NCI-H146 (cell line): ENCODE data around the gene TSSK6.

ENCODE experiments used
- DNase-seq: peaks from one replicate; lab custom pipeline; 2025; lab: John Stamatoyannopoulos, UW

Gene TSSK6

DNA sequence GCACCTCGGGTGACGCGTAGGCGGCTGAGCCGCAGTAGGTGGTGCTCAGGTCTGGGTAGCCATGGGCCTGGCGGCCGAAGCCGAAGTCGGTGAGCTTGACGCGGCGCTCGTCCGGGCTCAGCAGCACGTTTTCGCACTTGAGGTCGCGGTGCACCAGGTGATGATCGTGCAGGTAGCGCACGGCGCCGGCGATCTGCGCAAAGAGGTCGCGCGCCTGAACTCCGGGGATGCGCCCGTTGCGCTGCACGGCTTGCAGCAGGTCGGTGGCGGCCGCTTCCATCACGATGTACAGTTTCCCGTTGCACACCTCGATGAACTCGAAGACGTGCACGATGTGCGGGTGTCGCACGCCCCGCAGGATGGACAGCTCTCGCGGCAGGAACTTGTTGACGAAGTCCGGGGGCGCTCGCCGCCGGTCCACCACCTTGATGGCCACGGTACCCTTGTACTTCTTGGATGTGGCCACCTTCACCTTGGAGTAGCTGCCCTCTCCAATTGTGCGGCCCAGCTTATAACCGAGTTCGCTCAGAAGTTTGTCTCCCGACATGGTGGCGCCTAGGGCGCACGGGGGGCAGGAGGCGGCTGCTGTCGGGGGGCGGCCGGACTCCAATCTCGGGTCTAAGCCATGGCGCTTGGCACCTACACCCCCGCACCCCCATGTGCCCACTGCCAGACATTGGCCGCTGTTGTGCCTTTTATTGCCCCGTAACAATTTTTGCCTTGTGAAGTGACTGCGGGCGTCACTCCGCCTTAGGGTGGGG is at the start of gene TSSK6:
Gene TSSK6, minus strand, starts transcription at position 668 of the 761 bp plus-strand sequence. Its CDS starts 121 bp downstream, at position 547.
- DNase-seq, result no peak

DNA sequence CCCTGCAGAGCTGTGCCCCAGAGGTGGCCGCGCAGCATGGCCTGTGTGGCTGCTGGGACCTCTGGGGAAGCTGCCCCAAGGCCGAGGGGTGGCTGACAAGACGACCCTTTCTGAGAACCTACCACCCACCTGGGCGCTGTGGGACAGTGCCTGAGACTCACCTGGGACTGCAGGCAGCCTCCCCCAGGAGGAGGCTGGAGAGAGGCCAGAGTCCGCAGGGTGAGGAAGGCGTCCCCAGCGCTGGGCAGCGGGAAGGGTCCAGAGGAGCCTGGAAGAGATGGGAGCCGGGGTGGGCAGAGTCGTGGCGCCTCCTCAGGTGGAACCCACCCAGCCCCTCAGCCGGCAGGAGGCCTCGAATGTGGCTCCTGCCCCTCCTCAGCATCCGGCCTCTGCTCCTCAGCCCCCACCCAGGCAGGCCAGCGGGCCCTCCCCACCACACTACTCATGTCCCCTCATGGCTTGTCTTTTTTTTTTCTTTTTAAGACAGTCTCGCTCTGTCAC is 48.0 kb upstream of the TSSK6 start:
- DNase-seq, result no peak

DNA sequence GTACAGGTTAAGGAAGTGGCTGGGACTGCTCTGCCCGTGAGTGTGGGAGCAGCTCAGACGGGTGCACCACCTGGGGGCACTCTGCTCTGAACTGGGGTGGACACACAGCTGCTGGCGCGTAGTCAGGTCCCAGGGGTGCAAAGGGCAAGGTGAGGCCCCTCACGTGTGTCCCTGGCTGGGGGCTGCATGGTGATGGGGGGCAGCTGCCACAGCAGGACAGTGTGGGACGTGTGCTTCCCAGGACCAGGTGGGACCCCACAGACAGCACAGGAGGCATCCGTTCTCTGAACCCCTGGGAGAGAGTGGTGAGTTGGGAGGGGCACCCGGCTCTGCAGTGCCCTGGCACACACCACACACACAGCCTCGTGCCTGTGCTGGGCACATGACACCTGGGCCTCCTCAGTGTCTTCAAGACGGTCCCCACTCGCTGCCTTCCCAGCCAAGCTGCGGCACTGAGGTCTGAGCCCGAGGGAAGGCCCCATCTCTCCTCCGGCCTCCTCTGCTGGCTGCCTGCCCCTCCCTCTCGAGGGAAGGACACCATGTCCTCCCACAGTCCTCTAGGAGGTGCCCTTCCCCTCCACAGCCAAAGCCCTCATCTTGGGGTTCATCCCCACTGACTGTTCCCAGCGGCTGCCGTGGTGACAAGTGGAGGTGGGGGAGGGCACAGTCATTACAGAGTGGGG is 47.5 kb upstream of the TSSK6 start:
- DNase-seq, result no peak

DNA sequence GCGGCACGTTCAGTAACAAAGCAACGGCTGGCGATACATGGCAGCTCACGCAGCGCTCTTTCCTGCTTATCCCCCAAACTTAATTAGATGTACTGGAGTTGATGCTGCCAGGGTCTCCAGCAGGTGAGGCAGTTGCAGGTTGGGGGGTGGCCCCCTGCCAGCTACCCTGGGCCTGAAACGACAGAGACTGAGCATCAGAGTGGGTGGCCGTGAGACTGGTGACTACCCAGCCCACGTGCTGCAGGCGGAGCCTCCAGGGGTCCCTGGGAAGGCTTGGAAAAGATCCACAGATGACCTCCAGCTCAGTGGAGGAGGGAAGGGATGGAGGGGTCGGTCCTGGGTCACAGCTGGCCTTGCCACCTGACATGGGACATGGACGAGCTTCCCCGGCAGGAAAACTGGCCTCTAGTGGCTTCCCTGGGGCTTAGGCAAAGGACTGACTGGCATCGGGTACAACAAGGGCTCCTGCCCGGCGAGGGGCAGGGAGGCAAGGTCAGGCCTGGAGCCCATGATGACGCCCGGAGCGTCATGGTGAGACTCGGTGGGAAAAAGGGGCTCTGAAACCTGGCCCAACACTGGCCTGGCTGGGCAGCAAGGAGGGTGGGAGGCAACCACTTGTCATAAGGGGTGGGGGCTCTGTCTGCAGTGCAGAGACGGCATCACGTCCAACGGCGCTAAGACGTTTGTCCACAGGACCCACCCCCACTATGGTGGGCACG is 46.8 kb upstream of the TSSK6 start:
- no peak for DNase-seq

DNA sequence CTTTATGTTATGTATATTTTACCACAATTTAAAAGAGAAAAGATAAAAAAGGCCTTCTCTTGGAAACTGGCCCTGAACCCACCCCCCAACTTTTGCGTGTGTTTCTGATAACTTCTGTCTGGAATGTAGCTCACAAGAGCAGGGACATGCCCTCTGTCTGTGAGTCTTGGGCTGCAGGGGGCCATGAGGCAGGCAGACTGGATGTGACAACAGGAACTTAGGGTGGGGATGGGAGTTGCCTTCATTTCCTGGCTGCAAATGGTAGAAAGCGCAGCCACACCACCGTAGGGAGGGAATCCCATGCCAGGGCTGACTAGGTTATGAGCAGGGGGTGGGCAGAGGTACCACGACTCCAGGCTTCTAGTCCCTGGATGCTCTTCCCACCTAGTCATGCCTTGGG is 44.6 kb upstream of the TSSK6 start:
- DNase-seq, result no peak

DNA sequence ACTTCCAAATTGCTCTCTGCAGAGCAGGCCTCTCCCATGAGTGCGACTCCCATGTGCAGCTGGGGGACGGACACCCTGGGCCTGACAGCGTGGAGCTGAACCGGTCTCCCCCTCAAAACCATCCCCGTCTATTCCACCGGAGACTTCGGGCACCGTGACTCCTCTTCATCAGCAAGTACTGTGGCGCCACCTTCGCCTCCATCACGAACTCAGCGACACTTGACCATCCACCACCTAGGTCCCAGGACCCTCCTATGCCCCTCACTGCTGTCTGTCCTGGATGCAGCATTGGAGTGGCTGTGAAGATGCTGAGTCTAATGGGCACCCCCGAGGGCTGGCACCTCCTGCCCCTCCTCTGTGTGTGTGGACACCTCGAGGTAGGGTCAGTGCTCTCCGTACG is 43.3 kb upstream of the TSSK6 start:
- DNase-seq, result no peak

DNA sequence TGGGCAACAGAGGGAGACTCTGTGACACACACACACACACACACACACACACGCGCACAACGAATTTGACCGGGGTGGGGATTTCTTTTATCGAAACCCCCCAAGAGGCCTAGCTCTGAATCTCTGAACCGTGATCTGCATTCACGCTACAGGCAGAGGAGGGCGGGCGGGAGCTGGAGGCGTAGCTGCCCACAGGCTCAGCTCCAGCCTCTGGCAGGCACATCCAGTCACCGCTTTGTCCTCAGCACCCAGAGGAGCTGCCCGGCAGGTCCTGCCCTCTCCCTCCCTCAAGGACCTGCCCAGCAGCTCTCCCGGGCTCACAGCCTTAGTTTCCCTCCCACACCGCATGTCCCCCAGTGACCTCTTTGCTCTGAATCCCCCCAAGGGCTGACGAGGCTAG is 42.7 kb upstream of the TSSK6 start:
- DNase-seq, result no peak

DNA sequence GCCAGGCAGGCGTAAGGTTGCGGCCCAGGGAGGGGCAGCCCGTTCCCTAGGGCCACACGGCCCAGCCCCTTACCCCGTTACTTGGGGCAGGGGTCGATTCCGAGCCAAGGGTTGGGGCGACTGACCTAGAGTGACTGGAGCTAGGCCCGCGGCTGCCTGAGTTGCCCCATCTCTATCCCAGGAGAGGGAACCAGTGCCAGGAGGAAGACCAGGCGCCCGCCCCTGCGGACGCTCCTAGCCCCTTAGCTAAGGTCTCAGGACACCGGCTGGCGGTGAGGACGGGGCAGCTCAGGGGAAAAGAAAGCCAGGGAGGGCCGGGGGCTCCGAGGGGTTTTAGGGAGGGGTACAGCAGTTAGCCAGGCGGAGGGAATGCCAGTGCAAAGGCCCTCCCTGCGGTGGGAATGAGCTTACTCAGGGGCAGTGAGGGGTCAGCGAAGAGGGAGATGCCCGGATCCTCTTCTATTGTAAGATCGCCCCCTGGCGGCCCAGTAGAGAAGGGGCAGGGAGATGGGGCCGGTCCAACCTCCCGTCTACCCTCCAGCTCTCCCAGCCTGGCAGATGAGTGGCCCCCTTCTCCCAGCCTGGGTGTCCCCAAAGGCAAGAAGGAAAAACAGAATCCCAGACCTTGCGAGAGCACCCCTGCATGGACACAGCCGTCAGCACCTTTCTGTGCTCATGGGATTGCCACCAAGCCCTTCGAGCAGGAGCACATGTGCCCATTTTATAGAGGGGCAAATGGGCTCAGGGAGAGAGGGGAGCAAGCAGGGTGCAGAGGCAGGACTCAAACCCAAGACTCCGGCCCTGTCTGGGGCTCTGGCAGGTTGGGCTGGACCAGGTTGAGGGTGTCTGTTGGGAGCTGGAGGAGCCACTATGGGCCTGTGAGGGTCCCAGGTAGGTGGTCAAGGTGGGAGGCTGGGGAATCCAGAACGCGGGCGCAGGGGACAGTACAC is 39.0 kb upstream of the TSSK6 start:
- peak; percentile 53 for DNase-seq

DNA sequence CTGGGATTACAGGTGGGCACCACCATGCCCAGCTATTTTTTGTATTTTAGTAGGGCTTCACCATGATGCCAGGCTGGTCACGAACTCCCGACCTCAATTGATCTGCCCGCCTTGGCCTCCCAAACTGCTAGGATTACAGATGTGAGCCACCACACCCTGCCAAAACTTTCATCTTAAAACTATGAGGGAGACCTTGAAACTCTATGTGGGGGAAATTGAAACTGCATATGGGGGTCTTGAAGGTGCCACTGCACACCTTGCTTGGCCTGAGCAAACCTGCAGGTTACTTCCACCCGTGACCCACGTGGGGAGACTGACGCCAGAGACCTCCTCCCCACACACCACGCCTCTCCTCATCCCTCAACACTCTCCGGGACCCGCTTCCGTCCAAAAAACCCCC is 38.3 kb upstream of the TSSK6 start:
- DNase-seq, result no peak

DNA sequence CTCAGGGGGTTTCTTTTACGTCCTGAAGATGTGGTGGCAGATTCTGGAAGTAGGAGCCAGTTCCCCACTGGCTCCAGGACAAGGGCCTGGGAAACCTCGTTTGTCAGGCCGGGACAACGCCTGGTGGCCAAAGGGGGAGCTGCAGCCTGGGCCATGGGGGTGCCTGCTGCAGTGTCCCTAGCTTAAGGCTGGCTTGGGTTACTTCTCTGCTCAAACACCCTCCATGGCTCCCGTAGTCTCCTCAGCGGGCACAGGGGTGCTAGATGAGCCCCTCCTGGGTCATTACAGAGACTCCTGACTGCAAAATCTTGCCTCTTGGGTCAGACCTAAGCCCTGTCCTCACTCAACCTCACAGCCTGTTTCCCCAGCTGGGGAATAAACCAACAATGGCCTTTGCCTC is 37.5 kb upstream of the TSSK6 start:
- DNase-seq, result no peak

DNA sequence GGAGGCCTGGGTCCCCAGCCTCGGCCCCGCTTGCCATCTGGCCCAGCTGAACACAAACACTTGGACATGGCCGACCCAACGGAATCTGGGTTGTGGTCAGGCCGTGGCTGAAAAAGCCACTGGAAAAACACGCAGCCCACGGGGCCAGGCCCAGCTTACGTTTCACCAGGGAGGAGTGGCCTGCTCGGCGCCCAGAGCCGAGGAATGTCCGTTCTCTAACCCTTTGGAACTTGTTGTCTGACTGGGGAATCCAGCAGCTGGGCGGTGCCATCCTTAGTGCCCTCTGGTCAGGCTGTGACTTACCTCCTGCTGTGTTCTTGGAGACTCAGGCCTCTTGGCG is 36.5 kb upstream of the TSSK6 start:
- DNase-seq, result no peak

DNA sequence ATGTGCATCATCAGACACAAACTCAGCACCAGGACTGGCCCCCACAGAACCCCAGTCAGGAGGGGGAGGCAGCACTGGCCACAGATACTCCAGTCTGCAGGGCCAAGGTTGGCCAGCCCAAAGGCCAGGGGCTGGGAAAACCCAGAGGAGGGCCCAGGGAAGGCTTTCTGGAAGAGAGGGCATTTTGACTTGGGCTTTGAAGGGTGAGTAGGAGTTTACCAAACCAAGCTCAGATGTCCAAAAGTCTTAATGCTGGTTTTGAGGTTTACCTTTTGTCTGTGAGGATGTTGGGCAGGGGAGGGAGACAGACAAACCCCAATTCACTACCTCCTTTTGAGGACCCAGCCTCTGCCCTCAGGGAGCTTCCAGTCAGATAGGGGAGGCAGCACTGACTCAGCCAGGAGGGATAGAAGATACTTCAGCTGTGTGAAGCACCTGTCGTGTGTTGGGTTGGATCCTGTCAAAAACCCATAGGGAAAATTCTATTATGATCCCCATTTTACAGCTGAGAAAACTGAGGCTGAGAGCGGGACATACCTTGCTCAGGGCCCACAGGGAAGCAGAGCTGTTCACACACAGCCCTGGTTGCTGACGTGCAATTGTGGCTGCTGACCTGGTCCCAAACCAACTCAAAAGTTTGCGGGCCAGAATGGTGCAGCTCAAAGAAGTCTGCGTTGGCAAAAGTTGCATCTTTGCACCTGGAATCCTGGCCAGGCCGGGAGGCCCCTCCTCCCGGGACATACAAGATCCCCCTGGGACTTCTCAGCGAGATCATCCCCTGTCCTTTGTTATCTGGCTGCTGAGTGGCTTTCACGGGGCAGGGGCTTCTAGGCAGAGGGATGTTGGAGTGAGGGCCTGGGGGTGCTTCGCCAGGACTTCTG is 35.9 kb upstream of the TSSK6 start:
- DNase-seq, result no peak

DNA sequence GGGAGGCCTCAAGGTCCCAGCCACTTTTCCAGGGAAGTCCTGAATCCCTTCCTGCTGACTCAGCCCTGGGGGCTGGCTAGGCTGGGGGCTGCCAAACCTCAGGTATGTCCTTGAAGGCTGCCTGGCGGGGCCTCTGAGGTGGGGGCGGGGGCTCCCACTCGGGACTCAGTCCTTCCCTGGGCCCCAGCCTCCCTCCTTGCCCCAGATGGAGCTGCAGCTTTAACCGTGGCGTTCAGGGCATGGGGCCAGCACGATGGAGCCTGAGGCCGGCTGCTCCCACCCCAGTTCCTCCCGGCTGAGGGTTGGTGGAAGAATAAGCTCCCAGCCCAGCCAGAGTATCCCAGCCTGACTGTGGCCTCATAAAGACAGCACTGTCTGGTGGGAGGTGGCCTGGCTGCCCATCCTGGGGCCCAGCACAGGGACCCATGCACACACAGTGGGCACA is 35.2 kb upstream of the TSSK6 start:
- DNase-seq, result no peak

DNA sequence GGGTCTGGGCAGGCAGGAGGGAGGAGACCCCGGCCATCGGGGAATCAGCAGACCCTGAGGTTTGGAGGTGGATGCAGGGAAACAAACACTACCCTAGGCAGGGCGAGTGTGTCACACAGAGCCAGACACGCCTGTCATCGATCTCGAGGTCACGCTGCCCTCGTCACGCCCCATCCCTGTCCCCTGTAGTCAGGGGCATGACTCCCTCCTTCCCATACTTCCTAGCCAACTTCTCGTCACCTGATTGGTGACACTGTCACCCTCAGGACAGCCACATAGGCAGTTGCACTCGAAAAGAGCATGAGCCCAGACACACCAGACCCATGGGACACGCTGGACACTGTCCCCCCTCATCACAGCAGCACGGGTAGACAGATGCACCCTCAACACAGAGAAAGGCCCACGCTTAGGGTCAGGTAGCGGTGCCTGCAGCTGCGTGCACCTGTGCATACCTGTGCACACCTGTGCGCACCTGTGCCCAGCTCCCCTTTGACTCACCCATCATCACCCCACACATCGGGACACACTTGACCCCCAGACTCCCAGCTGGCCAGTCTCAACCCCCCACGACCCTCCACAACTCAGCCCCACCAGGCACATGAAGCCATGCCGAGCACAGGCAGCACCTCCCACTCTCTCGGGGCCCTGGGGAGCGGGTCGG is 34.6 kb upstream of the TSSK6 start:
- DNase-seq, result no peak

DNA sequence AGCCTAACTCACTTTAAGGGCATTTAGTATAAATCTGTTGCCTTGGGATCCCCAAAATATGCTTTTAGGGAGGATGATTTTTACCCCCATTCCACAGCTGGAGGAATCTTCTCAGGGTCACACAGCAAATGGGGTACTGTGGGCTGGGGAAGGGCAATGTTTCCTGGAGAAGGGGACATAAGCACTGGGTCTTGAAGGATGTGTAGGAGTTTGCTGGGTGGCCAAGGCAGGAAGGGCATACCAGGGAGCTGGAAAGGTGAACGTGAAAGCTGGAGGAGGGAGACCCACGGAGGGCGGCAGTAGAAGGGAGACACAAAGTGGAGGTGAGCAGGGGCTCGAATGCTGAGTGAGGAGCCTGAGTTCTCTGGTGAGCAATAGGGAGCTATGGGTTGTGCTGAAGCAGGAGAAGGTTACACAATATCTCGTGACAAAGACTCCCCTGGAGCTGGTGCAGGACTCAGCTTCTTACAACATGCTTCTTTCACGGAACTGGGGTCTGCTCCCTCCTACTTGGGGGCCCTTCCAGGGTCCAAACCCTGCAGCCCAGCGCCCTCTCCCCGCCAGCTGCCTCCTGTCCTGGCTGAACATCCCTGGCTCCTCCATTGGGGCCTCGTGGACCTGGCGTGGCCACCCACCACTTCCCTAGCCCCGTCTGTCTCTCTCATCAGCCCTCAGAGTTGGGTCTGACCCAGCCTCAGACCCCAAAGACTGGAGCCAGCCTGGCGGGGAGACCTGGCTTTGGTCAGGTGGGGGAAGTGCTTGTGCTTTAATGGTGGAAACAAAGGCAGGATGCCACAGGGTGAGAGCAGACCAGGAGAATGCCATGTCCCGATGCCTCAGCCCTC is 33.8 kb upstream of the TSSK6 start:
- no peak for DNase-seq

DNA sequence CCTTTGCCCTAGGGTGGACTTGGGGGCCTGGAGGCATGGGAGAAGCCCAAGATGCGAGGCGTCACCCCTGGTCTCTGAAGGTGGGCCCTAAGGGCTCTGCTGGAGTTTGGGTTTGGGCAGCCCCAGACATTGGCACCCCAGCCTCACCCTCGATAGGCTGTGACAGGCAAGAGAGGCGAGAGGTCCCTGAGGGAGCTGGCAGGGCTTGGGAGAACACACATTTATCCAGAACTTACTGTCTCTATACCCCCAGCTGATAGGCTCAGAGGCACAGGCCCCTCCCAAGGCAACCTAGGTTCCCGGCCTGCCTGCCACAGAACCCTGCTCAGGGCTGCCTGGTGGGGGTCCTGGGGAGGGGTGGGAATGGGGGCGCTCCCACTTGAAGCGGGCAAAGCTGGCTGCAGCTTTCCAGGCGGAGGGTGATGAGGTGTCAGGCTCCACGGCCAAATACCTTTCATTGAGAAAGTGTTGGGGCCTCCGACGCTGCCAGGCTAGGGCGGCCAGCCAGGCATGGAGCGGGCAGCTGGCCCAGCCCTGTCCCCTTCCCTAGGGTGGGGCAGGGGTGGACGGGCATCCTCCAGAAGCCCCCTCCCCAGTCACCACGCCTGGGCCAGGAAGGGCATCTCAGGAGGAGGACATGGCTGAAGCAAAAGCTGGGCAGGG is 32.5 kb upstream of the TSSK6 start:
- DNase-seq, result no peak

DNA sequence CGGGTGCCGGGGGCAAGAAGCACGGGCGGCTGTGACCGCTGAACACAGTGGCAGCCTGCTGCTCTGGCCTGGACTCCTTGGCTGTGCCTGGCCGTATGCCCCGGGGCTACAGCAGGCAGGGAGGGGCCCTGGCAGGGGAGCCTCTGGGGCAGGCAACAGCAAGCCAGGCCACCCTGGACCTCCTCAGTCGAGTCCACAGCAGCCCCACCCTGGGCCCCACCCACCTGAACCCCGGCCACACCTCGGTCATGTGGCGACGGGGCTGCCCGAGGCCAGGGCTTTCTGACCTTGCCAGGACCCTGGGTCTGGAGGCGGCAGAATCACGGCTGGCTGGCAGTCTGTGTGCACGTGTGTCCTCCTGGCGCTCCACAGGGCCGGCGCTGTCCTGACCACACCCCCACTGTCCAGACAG is 31.4 kb upstream of the TSSK6 start:
- no peak for DNase-seq

DNA sequence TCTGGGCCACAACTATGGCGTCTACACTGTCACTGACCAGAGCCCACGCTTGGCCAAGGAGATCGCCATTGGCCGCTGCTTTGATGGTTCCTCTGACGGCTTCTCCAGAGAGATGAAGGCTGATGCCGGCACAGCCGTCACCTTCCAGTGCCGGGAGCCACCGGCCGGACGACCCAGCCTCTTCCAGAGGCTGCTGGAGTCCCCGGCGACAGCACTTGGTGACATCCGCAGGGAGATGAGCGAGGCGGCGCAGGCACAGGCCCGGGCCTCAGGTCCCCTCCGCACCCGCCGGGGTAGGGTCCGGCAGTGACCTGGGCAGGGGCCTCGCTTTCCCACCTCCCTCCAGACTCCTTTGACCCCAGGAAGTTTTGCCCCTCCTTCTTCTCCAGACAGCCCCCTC is 30.4 kb upstream of the TSSK6 start:
- DNase-seq, result no peak
